Glutamatergic neuron (in vitro differentiated cells): Measurements from ENCODE around the gene RUNDC3A. TPM values are rescaled to one million over a fixed set of nuclear protein-coding genes. Genes with fewer than 3 reads are reported as not detected.

Experiments
- DNase-seq: peaks from one replicate; pipeline ENCODE4 v3.0.0; 2022
- H3K27ac Mint-ChIP-seq: one replicate; pipeline ENCODE4 v1.8.0; 2020; ENCODE audit warnings: mild to moderate bottlenecking, mixed read lengths, inconsistent platforms; ENCODE audit not compliant: unreplicated experiment
- H3K27me3 Mint-ChIP-seq: one replicate; pipeline ENCODE4 v1.8.0; 2020; ENCODE audit warnings: mild to moderate bottlenecking, moderate library complexity, mixed read lengths, inconsistent platforms; ENCODE audit not compliant: unreplicated experiment
- H3K36me3 Mint-ChIP-seq: one replicate; pipeline ENCODE4 v1.8.0; 2020; ENCODE audit warnings: mild to moderate bottlenecking, mixed read lengths, inconsistent platforms; ENCODE audit not compliant: unreplicated experiment
- H3K4me1 Mint-ChIP-seq: one replicate; pipeline ENCODE4 v1.8.0; 2020; ENCODE audit warnings: mild to moderate bottlenecking, low read depth, mixed read lengths, inconsistent platforms; ENCODE audit not compliant: unreplicated experiment
- H3K4me3 Mint-ChIP-seq: one replicate; pipeline ENCODE4 v1.8.0; 2020; ENCODE audit warnings: mild to moderate bottlenecking, mixed read lengths, inconsistent platforms; ENCODE audit not compliant: unreplicated experiment
- H3K9me3 Mint-ChIP-seq: one replicate; pipeline ENCODE4 v1.8.0; 2020; ENCODE audit warnings: mild to moderate bottlenecking, moderate library complexity, mixed read lengths, inconsistent platforms; ENCODE audit not compliant: unreplicated experiment
- CTCF ChIP-seq: fragments of 200-600 bp; sonication (generic); IDR thresholded peaks from one replicate; pipeline ENCODE4 v1.5.0; 2021; ENCODE audit not compliant: partially characterized antibody, unreplicated experiment
- total RNA-seq: library from RNA; stranded (reverse); fragmentation: NEBNext Ultra II Directional; extraction: Animal tissue kit (Norgen Biotek cat#: 25700); gene quantifications from one replicate; pipeline ENCODE4 v1.2.1, GENCODE V29; 2021; ENCODE audit not compliant: unreplicated experiment

The RUNDC3A gene
- total RNA-seq, 1 donor from 2014 or later: 282 TPM

GRCh38 chr17:44360826-44361225 is 52.4 kb downstream of the RUNDC3A start:
- Mint-ChIP-seq H3K4me1 (peaks cover 24% of the 10 kb centered on the region), H3K27ac (peak overlapping the region; percentile 72), H3K9me3 (peaks cover 10% of the 10 kb centered on the region), H3K4me3 (peak overlapping the region; percentile 74), H3K36me3 (no peaks in the 10 kb centered on the region), H3K27me3 (peaks cover 16% of the 10 kb centered on the region)
- no peak for TF ChIP-seq CTCF
- DNase-seq: no peak

GRCh38 chr17:44361292-44362260 is 53.2 kb downstream of the RUNDC3A start:
- Mint-ChIP-seq H3K9me3 (peaks cover 10% of the 10 kb centered on the region), H3K27me3 (peaks cover 15% of the 10 kb centered on the region), H3K4me1 (peaks cover 24% of the 10 kb centered on the region), H3K36me3 (no peaks in the 10 kb centered on the region), H3K27ac (peak overlapping the region; percentile 72), H3K4me3 (peak overlapping the region; percentile 88)
- TF ChIP-seq CTCF: no peak
- DNase-seq: no peak

GRCh38 chr17:44362459-44362948 is 54.1 kb downstream of the RUNDC3A start:
- H3K4me3 Mint-ChIP-seq: peak overlapping the region; percentile 88
- H3K27me3 Mint-ChIP-seq: peaks cover 12% of the 10 kb centered on the region
- H3K27ac Mint-ChIP-seq: no peak overlapping the region
- no peak for TF ChIP-seq CTCF
- DNase-seq: no peak
- H3K4me1 Mint-ChIP-seq: peaks cover 24% of the 10 kb centered on the region
- H3K36me3 Mint-ChIP-seq: no peaks in the 10 kb centered on the region
- H3K9me3 Mint-ChIP-seq: peaks cover 10% of the 10 kb centered on the region

GRCh38 chr17:44362949-44363612 is 54.7 kb downstream of the RUNDC3A start:
- Mint-ChIP-seq H3K27ac (peak overlapping the region; percentile 90), H3K4me3 (peak overlapping the region; percentile 88), H3K27me3 (peaks cover 15% of the 10 kb centered on the region), H3K36me3 (no peaks in the 10 kb centered on the region), H3K9me3 (peaks cover 10% of the 10 kb centered on the region), H3K4me1 (peaks cover 24% of the 10 kb centered on the region)
- TF ChIP-seq CTCF: no peak
- peak; percentile 52 for DNase-seq
